Psoas muscle (tissue), 8 donors: Measurements from ENCODE around the gene EDEM1. TPM values are rescaled to one million over a fixed set of nuclear protein-coding genes. Genes with fewer than 3 reads are reported as not detected.
"Not testable (repeated sequence)": the region's sequence is repeated elsewhere in the genome, so short reads cannot be mapped to it uniquely, and the experiment has no call there.

Source experiments
- ATAC-seq, 4 donors: fragments of 200-7000 bp; cut with Tn5 transposase; one replicate each; pipeline ENCODE4 v1.9.1; 2020; ENCODE audit warnings: moderate library complexity in 3 of 4, mild to moderate bottlenecking in 2 of 4
- DNase-seq, 2 donors: peaks; one replicate each; pipeline ENCODE4 v3.0.0-alpha.2; 2020
- H3K27ac ChIP-seq: fragments of 200-600 bp; one replicate; pipeline ENCODE4 v1.8.0; 2022
- H3K27me3 ChIP-seq, 3 donors: fragments of 200-600 bp in 1 of 3; one replicate each; pipeline versions ENCODE4 v1.6.1 to v1.8.0; 2013 to 2022; ENCODE audit warnings: low read length in 2 of 3, mild to moderate bottlenecking in 2 of 3, moderate library complexity in 1 of 3; ENCODE audit not compliant: insufficient read depth in 3 of 3
- H3K36me3 ChIP-seq, 2 donors: fragments of 200-600 bp in 1 of 2; one replicate each; pipeline versions ENCODE4 v1.6.1 to v1.8.0; 2013 to 2022; ENCODE audit warnings: low read depth in 1 of 2, mild to moderate bottlenecking in 1 of 2, moderate library complexity in 1 of 2; ENCODE audit not compliant: insufficient read depth in 1 of 2
- H3K4me1 ChIP-seq: fragments of 200-600 bp; one replicate; pipeline ENCODE4 v1.8.0; 2022
- H3K4me3 ChIP-seq: fragments of 200-600 bp; one replicate; pipeline ENCODE4 v1.8.0; 2022; ENCODE audit warnings: mild to moderate bottlenecking
- H3K9me3 ChIP-seq: fragments of 200-600 bp; one replicate; pipeline ENCODE4 v1.8.0; 2022
- CTCF ChIP-seq: fragments of 200-600 bp; IDR thresholded peaks from one replicate; pipeline ENCODE4 v1.8.0; 2022; ENCODE audit warnings: antibody characterized with exemption
- WGBS, 3 donors: extraction: QIAGEN DNeasy Blood & Tissue Kit; methylation state at CpG; one replicate each; pipeline versions ENCODE4 v1.1.6 to v1.1.7; 2013; 5-methylcytosine and 5-hydroxymethylcytosine counted together
- intact Hi-C, 2 donors: fragments of 100-400 bp; cut with DNase I; formaldehyde crosslinking; loops; one replicate each; pipeline versions ENCODE4 v1.11.0 to v1.14.2; 2022
- polyA plus RNA-seq, 3 donors: library from polyadenylated mRNA; stranded (reverse); fragments of 200-250 nt; gene quantifications; one replicate each; pipeline ENCODE4 v1.2.3, GENCODE V29; 2013
- total RNA-seq, 4 donors: library from RNA; stranded (reverse); fragmentation: NEBNext Ultra II Directional in 2 of 4; extraction: Animal tissue kit (Norgen Biotek cat#: 25700) in 2 of 4; gene quantifications; one replicate each; pipeline versions ENCODE4 v1.2.1 to v1.2.4, GENCODE V29; 2021 to 2023
- donor health status: healthy with polysubstance abuse.
- donor health status: DM: no; HTN: no; CAD: no; lungs with moderate emphysema.
- donor health status: Bipolar disorder and iron deficiency.
- donor health status: healthy.
- donor health status: DM: yes; HTN: yes; CAD: no.
- donor health status: DM: no; HTN: no; CAD: no.
- donor health status: DM: no; HTN: no; CAD: no.
- donor health status: DM: yes; HTN: yes; CAD: no.

EDEM1 gene
- total and polyA plus RNA-seq, 7 donors: 2.6 to 11.7 (median 5.7) TPM

GRCh38 chr3:5168110-5168509 is 19.4 kb upstream of the EDEM1 start:
- no peaks in the 10 kb centered on the region for H3K9me3 ChIP-seq
- H3K27ac ChIP-seq: no peak overlapping the region
- H3K4me1 ChIP-seq: peaks cover 30% of the 10 kb centered on the region
- H3K4me3 ChIP-seq: no peak overlapping the region
- 93 to 96% (median 96%) methylated on average over 4 of the region's 4 CpGs for WGBS, 3 donors
- ATAC-seq (peak in 1 of 4 donors; percentile 2), DNase-seq (no peak)
- no peaks in the 10 kb centered on the region for H3K27me3 ChIP-seq
- no peak for TF ChIP-seq CTCF
- peaks cover 4 to 27% of the 10 kb centered on the region in 2 donors for H3K36me3 ChIP-seq
- intact Hi-C loops: loop anchor here in 1 of 2 donors (5.0 kb wide), 1 partner anchor 41 kb away; no protein-coding TSS in a partner anchor

- no peaks in the 10 kb centered on the region for H3K27me3 ChIP-seq
- intact Hi-C loops: loop anchor here (2.0 to 5.0 kb wide), 2 partner anchors 13 to 43 kb away; no protein-coding TSS in a partner anchor
Observed at GRCh38 chr3:5169807-5170206, 17.7 kb upstream of the EDEM1 start.

GRCh38 chr3:5170975-5171374 is 16.5 kb upstream of the EDEM1 start:
- H3K4me3 ChIP-seq: no peak overlapping the region
- H3K36me3 ChIP-seq: peaks cover 4 to 56% of the 10 kb centered on the region in 2 donors
- no peaks in the 10 kb centered on the region for H3K27me3 ChIP-seq
- 83 to 99% (median 96%) methylated on average over 5 of the region's 5 CpGs for WGBS, 3 donors
- intact Hi-C loops: loop anchor here in 1 of 2 donors (2.0 kb wide), 1 partner anchor 14 kb away; no protein-coding TSS in a partner anchor
- peaks cover 5% of the 10 kb centered on the region for H3K4me1 ChIP-seq
- no peak for TF ChIP-seq CTCF
- H3K27ac ChIP-seq: no peak overlapping the region
- DNase-seq: no peak
- H3K9me3 ChIP-seq: no peaks in the 10 kb centered on the region
- ATAC-seq: no peak

More at GRCh38 chr3:5169807-5170206, 17.7 kb upstream of the EDEM1 start:
- WGBS, 3 donors: 61 to 73% (median 65%) methylated on average over 2 of the region's 2 CpGs
- DNase-seq: no peak
- no peak for TF ChIP-seq CTCF
- ATAC-seq: no peak
- Histone ChIP-seq H3K27ac (no peak overlapping the region), H3K4me3 (no peak overlapping the region), H3K36me3 (peaks cover 4 to 44% of the 10 kb centered on the region in 2 donors), H3K9me3 (no peaks in the 10 kb centered on the region), H3K4me1 (peaks cover 17% of the 10 kb centered on the region)

- no peak overlapping the region for H3K27ac ChIP-seq
- peaks cover 4 to 61% of the 10 kb centered on the region in 2 donors for H3K36me3 ChIP-seq
- no peak for TF ChIP-seq CTCF
- WGBS, 3 donors: 94 to 98% (median 96%) methylated on average over 4 of the region's 4 CpGs
- no peak overlapping the region for H3K4me3 ChIP-seq
- ATAC-seq (no peak), DNase-seq (no peak)
- H3K27me3 ChIP-seq: no peaks in the 10 kb centered on the region
- peaks cover 8% of the 10 kb centered on the region for H3K4me1 ChIP-seq
- H3K9me3 ChIP-seq: no peaks in the 10 kb centered on the region
- intact Hi-C loops: no loop called here
Observed at GRCh38 chr3:5172018-5172417, 15.5 kb upstream of the EDEM1 start.

- 91 to 93% (median 92%) methylated on average over 2 of the region's 2 CpGs for WGBS, 3 donors
- not testable (repeated sequence) for H3K27me3 ChIP-seq, ATAC-seq, H3K4me3 ChIP-seq, H3K9me3 ChIP-seq, DNase-seq, H3K4me1 ChIP-seq, H3K27ac ChIP-seq
- intact Hi-C loops: loop anchor here in 1 of 2 donors (5.0 kb wide), 1 partner anchor 37 kb away; no protein-coding TSS in a partner anchor
- peaks cover 18 to 83% of the 10 kb centered on the region in 2 donors for H3K36me3 ChIP-seq
Observed at GRCh38 chr3:5179036-5179435, 8.5 kb upstream of the EDEM1 start.
